ENCODE data around the gene UBAP2.
"Not testable (repeated sequence)": the region's sequence is repeated elsewhere in the genome, so short reads cannot be mapped to it uniquely, and the experiment has no call there.

The UBAP2 gene

GRCh38 chr9:33992632-33993031 is 56.1 kb downstream of the UBAP2 start:
- in situ Hi-C loops (cut with MboI; ENCODE audit: low sequenced_read_pairs), result no loop called here

- in situ Hi-C loops (cut with MboI; ENCODE audit: low sequenced_read_pairs), result no loop called here
Observed at GRCh38 chr9:33988219-33988890, 60.3 kb downstream of the UBAP2 start.

- in situ Hi-C loops (cut with MboI; ENCODE audit: low sequenced_read_pairs), result no loop called here
Observed at GRCh38 chr9:33976414-33976813, 72.3 kb downstream of the UBAP2 start.

- in situ Hi-C loops (cut with MboI; ENCODE audit: low sequenced_read_pairs), result no loop called here
Observed at GRCh38 chr9:33972698-33973097, 76.0 kb downstream of the UBAP2 start.

- in situ Hi-C loops (cut with MboI; ENCODE audit: low sequenced_read_pairs), result no loop called here
Observed at GRCh38 chr9:33964086-33964768, 84.5 kb downstream of the UBAP2 start.

GRCh38 chr9:33962468-33962867 is 86.2 kb downstream of the UBAP2 start:
- in situ Hi-C loops (cut with MboI; ENCODE audit: low sequenced_read_pairs), result not testable (repeated sequence)

- in situ Hi-C loops (cut with MboI; ENCODE audit: low sequenced_read_pairs), result no loop called here
Observed at GRCh38 chr9:33959725-33960124, 89.0 kb downstream of the UBAP2 start.

- in situ Hi-C loops (cut with MboI; ENCODE audit: low sequenced_read_pairs), result no loop called here
Observed at GRCh38 chr9:33956544-33956943, 92.1 kb downstream of the UBAP2 start.

- in situ Hi-C loops (cut with MboI; ENCODE audit: low sequenced_read_pairs), result no loop called here
Observed at GRCh38 chr9:33952066-33952465, 96.6 kb downstream of the UBAP2 start.

GRCh38 chr9:33950371-33950770 is 98.3 kb downstream of the UBAP2 start:
- in situ Hi-C loops (cut with MboI; ENCODE audit: low sequenced_read_pairs), result no loop called here

GRCh38 chr9:33946779-33947535 is 101.7 kb downstream of the UBAP2 start:
- in situ Hi-C loops (cut with MboI; ENCODE audit: low sequenced_read_pairs), result no loop called here

GRCh38 chr9:33943389-33943788 is 105.3 kb downstream of the UBAP2 start:
- in situ Hi-C loops (cut with MboI; ENCODE audit: low sequenced_read_pairs), result no loop called here

- in situ Hi-C loops (cut with MboI; ENCODE audit: low sequenced_read_pairs), result no loop called here
Observed at GRCh38 chr9:33942471-33943083, 106.1 kb downstream of the UBAP2 start.

GRCh38 chr9:33939924-33940874 is 108.5 kb downstream of the UBAP2 start:
- in situ Hi-C loops (cut with MboI; ENCODE audit: low sequenced_read_pairs), result no loop called here

- in situ Hi-C loops (cut with MboI; ENCODE audit: low sequenced_read_pairs), result no loop called here
Observed at GRCh38 chr9:33934188-33934878, 114.4 kb downstream of the UBAP2 start.

GRCh38 chr9:33932078-33932807 is 116.4 kb downstream of the UBAP2 start:
- in situ Hi-C loops (cut with MboI; ENCODE audit: low sequenced_read_pairs), result no loop called here

GRCh38 chr9:33931326-33931725 is 117.4 kb downstream of the UBAP2 start:
- in situ Hi-C loops (cut with MboI; ENCODE audit: low sequenced_read_pairs), result no loop called here

GRCh38 chr9:33927694-33928093 is 121.0 kb downstream of the UBAP2 start:
- in situ Hi-C loops (cut with MboI; ENCODE audit: low sequenced_read_pairs), result no loop called here
